ENCODE results near the gene SESN1.
A peak's percentile ranks its signal among the peaks of the same experiment; 100 is the strongest.

SESN1 gene

GRCh38 chr6:109082188-109082577, 12.5 kb downstream of the SESN1 start:
- DNase-seq (ENCODE audit: extremely low read depth, low read depth) = no peak
- TF ChIP-seq CTCF (IDR thresholded peaks at IDR 0.05; ENCODE audit: low read depth, low read length, missing control alignments) = no peak

GRCh38 chr6:109081516-109082187, 13.0 kb downstream of the SESN1 start:
- no peak for DNase-seq (ENCODE audit: extremely low read depth, low read depth)
- no peak overlapping the region for H3K4me3 ChIP-seq (replicated peaks; ENCODE audit: low read depth, low read length)
- TF ChIP-seq CTCF (IDR thresholded peaks at IDR 0.05; ENCODE audit: low read depth, low read length, missing control alignments) = no peak

More at GRCh38 chr6:109082188-109082577, 12.5 kb downstream of the SESN1 start:
- no peak overlapping the region for H3K4me3 ChIP-seq (replicated peaks; ENCODE audit: low read depth, low read length)

GRCh38 chr6:109081026-109081425, 13.6 kb downstream of the SESN1 start:
- DNase-seq (ENCODE audit: extremely low read depth, low read depth) = no peak
- no peak for TF ChIP-seq CTCF (IDR thresholded peaks at IDR 0.05; ENCODE audit: low read depth, low read length, missing control alignments)
- no peak overlapping the region for H3K4me3 ChIP-seq (replicated peaks; ENCODE audit: low read depth, low read length)

GRCh38 chr6:109079981-109080380, 14.7 kb downstream of the SESN1 start:
- H3K4me3 ChIP-seq (replicated peaks; ENCODE audit: low read depth, low read length) = no peak overlapping the region
- no peak for DNase-seq (ENCODE audit: extremely low read depth, low read depth)
- no peak for TF ChIP-seq CTCF (IDR thresholded peaks at IDR 0.05; ENCODE audit: low read depth, low read length, missing control alignments)

- TF ChIP-seq CTCF (IDR thresholded peaks at IDR 0.05; ENCODE audit: low read depth, low read length, missing control alignments) = no peak
- no peak for DNase-seq (ENCODE audit: extremely low read depth, low read depth)
- H3K4me3 ChIP-seq (replicated peaks; ENCODE audit: low read depth, low read length) = no peak overlapping the region
Measured at GRCh38 chr6:109076377-109076776, 18.3 kb downstream of the SESN1 start.

- DNase-seq (ENCODE audit: extremely low read depth, low read depth) = peak; percentile 49
- TF ChIP-seq CTCF (IDR thresholded peaks at IDR 0.05; ENCODE audit: low read depth, low read length, missing control alignments) = no peak
- H3K4me3 ChIP-seq (replicated peaks; ENCODE audit: low read depth, low read length) = no peak overlapping the region
Measured at GRCh38 chr6:109075934-109076333, 18.7 kb downstream of the SESN1 start.

GRCh38 chr6:109074133-109074415, 20.6 kb downstream of the SESN1 start:
- TF ChIP-seq CTCF (IDR thresholded peaks at IDR 0.05; ENCODE audit: low read depth, low read length, missing control alignments) = no peak
- no peak for DNase-seq (ENCODE audit: extremely low read depth, low read depth)
- H3K4me3 ChIP-seq (replicated peaks; ENCODE audit: low read depth, low read length) = no peak overlapping the region
